ENCODE measurements around the gene POLRMT. TPM values are rescaled to one million over a fixed set of nuclear protein-coding genes. Genes with fewer than 3 reads are reported as not detected.
"Not testable (repeated sequence)": the region's sequence is repeated elsewhere in the genome, so short reads cannot be mapped to it uniquely, and the experiment has no call there.

Gene POLRMT
- total RNA-seq, 3 donors from 2014 or later: 110 to 123 (median 119) TPM

- no peaks in the 10 kb centered on the region for H3K27me3 Mint-ChIP-seq (ENCODE audit: low read depth)
- ATAC-seq (no peak), DNase-seq (no peak)
- no peaks in the 10 kb centered on the region for H3K9me3 Mint-ChIP-seq
- peaks cover 22% of the 10 kb centered on the region for H3K4me1 Mint-ChIP-seq (ENCODE audit: low read depth)
- no peaks in the 10 kb centered on the region for H3K36me3 Mint-ChIP-seq (ENCODE audit: insufficient read depth)
- H3K4me3 Mint-ChIP-seq: no peak overlapping the region
Measured at GRCh38 chr19:609004-609346, 24.4 kb downstream of the POLRMT start.

- Mint-ChIP-seq H3K9me3 (no peaks in the 10 kb centered on the region), H3K4me3 (no peak overlapping the region), H3K27me3 (ENCODE audit: low read depth) (no peaks in the 10 kb centered on the region), H3K4me1 (ENCODE audit: low read depth) (peaks cover 22% of the 10 kb centered on the region), H3K36me3 (ENCODE audit: insufficient read depth) (no peaks in the 10 kb centered on the region)
- DNase-seq (no peak), ATAC-seq (no peak)
Measured at GRCh38 chr19:608155-609003, 25.0 kb downstream of the POLRMT start.

GRCh38 chr19:607301-608154 is 25.8 kb downstream of the POLRMT start:
- no peak overlapping the region for H3K4me3 Mint-ChIP-seq
- ATAC-seq (no peak), DNase-seq (no peak)
- H3K4me1 Mint-ChIP-seq (ENCODE audit: low read depth): peaks cover 22% of the 10 kb centered on the region
- H3K9me3 Mint-ChIP-seq: no peaks in the 10 kb centered on the region
- H3K36me3 Mint-ChIP-seq (ENCODE audit: insufficient read depth): no peaks in the 10 kb centered on the region
- no peaks in the 10 kb centered on the region for H3K27me3 Mint-ChIP-seq (ENCODE audit: low read depth)

- not testable (repeated sequence) for H3K36me3 Mint-ChIP-seq (ENCODE audit: insufficient read depth); H3K27me3 Mint-ChIP-seq (ENCODE audit: low read depth); H3K4me1 Mint-ChIP-seq (ENCODE audit: low read depth); DNase-seq; H3K9me3 Mint-ChIP-seq; ATAC-seq; H3K4me3 Mint-ChIP-seq
Measured at GRCh38 chr19:605061-605971, 28.0 kb downstream of the POLRMT start.

- Mint-ChIP-seq H3K27me3 (ENCODE audit: low read depth) (no peaks in the 10 kb centered on the region), H3K4me3 (no peak overlapping the region), H3K4me1 (ENCODE audit: low read depth) (peaks cover 1% of the 10 kb centered on the region), H3K36me3 (ENCODE audit: insufficient read depth) (no peaks in the 10 kb centered on the region), H3K9me3 (no peaks in the 10 kb centered on the region)
- DNase-seq (no peak), ATAC-seq (peak; percentile 76 to 84)
Measured at GRCh38 chr19:604355-604754, 29.0 kb downstream of the POLRMT start.

GRCh38 chr19:603779-604178 is 29.6 kb downstream of the POLRMT start:
- peak; percentile 54 to 59 for ATAC-seq
- H3K9me3 Mint-ChIP-seq; H3K27me3 Mint-ChIP-seq (ENCODE audit: low read depth); H3K36me3 Mint-ChIP-seq (ENCODE audit: insufficient read depth); H3K4me3 Mint-ChIP-seq; DNase-seq; H3K4me1 Mint-ChIP-seq (ENCODE audit: low read depth): not testable (repeated sequence)

- H3K9me3 Mint-ChIP-seq; H3K36me3 Mint-ChIP-seq (ENCODE audit: insufficient read depth); H3K4me3 Mint-ChIP-seq; H3K27me3 Mint-ChIP-seq (ENCODE audit: low read depth); ATAC-seq; H3K4me1 Mint-ChIP-seq (ENCODE audit: low read depth); DNase-seq: not testable (repeated sequence)
Measured at GRCh38 chr19:603302-603639, 30.1 kb downstream of the POLRMT start.

- ATAC-seq: no peak
- H3K36me3 Mint-ChIP-seq (ENCODE audit: insufficient read depth): no peaks in the 10 kb centered on the region
- no peaks in the 10 kb centered on the region for H3K4me1 Mint-ChIP-seq (ENCODE audit: low read depth)
- H3K9me3 Mint-ChIP-seq: no peaks in the 10 kb centered on the region
- H3K4me3 Mint-ChIP-seq: no peak overlapping the region
- H3K27me3 Mint-ChIP-seq (ENCODE audit: low read depth): no peaks in the 10 kb centered on the region
- no peak for DNase-seq
Measured at GRCh38 chr19:602391-603301, 30.7 kb downstream of the POLRMT start.

- Mint-ChIP-seq H3K4me1 (ENCODE audit: low read depth) (no peaks in the 10 kb centered on the region), H3K9me3 (no peaks in the 10 kb centered on the region), H3K27me3 (ENCODE audit: low read depth) (no peaks in the 10 kb centered on the region), H3K4me3 (no peak overlapping the region), H3K36me3 (ENCODE audit: insufficient read depth) (no peaks in the 10 kb centered on the region)
- no peak for ATAC-seq
- DNase-seq: no peak
Measured at GRCh38 chr19:601790-602189, 31.5 kb downstream of the POLRMT start.

GRCh38 chr19:601310-601709 is 32.0 kb downstream of the POLRMT start:
- Mint-ChIP-seq H3K4me3 (no peak overlapping the region), H3K27me3 (ENCODE audit: low read depth) (no peaks in the 10 kb centered on the region), H3K36me3 (ENCODE audit: insufficient read depth) (no peaks in the 10 kb centered on the region), H3K4me1 (ENCODE audit: low read depth) (no peaks in the 10 kb centered on the region), H3K9me3 (no peaks in the 10 kb centered on the region)
- DNase-seq (no peak), ATAC-seq (no peak)

- H3K4me1 Mint-ChIP-seq (ENCODE audit: low read depth): no peaks in the 10 kb centered on the region
- H3K27me3 Mint-ChIP-seq (ENCODE audit: low read depth): no peaks in the 10 kb centered on the region
- ATAC-seq (no peak), DNase-seq (no peak)
- H3K9me3 Mint-ChIP-seq: no peaks in the 10 kb centered on the region
- no peaks in the 10 kb centered on the region for H3K36me3 Mint-ChIP-seq (ENCODE audit: insufficient read depth)
- no peak overlapping the region for H3K4me3 Mint-ChIP-seq
Measured at GRCh38 chr19:597406-598315, 35.7 kb downstream of the POLRMT start.

- H3K36me3 Mint-ChIP-seq (ENCODE audit: insufficient read depth): no peaks in the 10 kb centered on the region
- no peak overlapping the region for H3K4me3 Mint-ChIP-seq
- peaks cover 7% of the 10 kb centered on the region for H3K27me3 Mint-ChIP-seq (ENCODE audit: low read depth)
- no peaks in the 10 kb centered on the region for H3K9me3 Mint-ChIP-seq
- DNase-seq (no peak), ATAC-seq (no peak)
- no peaks in the 10 kb centered on the region for H3K4me1 Mint-ChIP-seq (ENCODE audit: low read depth)
Measured at GRCh38 chr19:596263-596655, 37.1 kb downstream of the POLRMT start.
